ENCODE measurements around the gene IFNLR1. TPM values are rescaled to one million over a fixed set of nuclear protein-coding genes. Genes with fewer than 3 reads are reported as not detected.

IFNLR1 gene
- total RNA-seq, 2 experiments from 2014 or later: 29.4 to 30.5 TPM

- TSS peak; percentile 88 for BruUV-seq (replicated peaks)
- H3K27ac ChIP-seq (ENCODE audit: low read depth, low read length, poor library complexity, severe bottlenecking): peak overlapping the region; percentile 100
- peak overlapping the region; percentile 97 for H3K4me3 ChIP-seq (ENCODE audit: low read depth, low read length, poor library complexity, severe bottlenecking)
These were observed 918 bp downstream of the IFNLR1 start for GRCh38 chr1:24186031-24186710.

DNA sequence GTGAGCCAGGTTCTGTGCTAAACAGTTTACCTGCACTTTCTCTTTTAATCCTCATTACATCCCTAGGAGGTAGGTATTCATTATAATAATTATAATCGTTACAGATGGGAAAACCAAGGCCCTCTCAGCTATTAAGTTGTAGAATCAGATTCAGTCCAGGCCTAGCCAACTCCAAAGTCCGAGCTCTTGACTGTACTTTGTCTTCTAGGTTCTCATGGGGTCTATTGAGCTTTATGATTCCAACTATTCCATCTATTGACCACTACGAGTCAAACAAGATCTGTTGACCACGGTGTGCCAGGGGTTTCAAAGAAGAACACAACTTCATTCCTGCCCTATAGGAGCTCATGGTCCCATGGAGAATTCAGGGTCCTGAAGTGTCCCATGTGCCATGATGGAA is 2.0 kb downstream of the IFNLR1 start:
- DNase-seq (ENCODE audit: low spot score): no peak
- H2AFZ ChIP-seq (ENCODE audit: low read length): no peak overlapping the region
- no peaks in the 10 kb centered on the region for H4K20me1 ChIP-seq (ENCODE audit: insufficient read depth, low read length)
- peaks cover 70% of the 10 kb centered on the region for H3K79me2 ChIP-seq (ENCODE audit: insufficient read depth, low read depth, low read length)
- peaks cover 60% of the 10 kb centered on the region for H3K4me1 ChIP-seq (ENCODE audit: insufficient read depth, low read length, poor library complexity, severe bottlenecking)
- ChIA-PET CTCF (ENCODE audit: unreplicated experiment) (interaction anchor here (1.2 kb wide), 1 partner anchor 14 kb away, joined by 7 read pairs; no protein-coding TSS in a partner anchor), POLR2A (interaction anchor here (0.8 to 3.0 kb wide), 4 partner anchors 14 to 351 kb away, joined by 3 to 11 read pairs (median 3); no protein-coding TSS in a partner anchor)
- BruUV-seq (replicated peaks): no TSS peak
- H3K9me3 ChIP-seq (ENCODE audit: low read length): no peaks in the 10 kb centered on the region
- intact Hi-C loops (cut with micrococcal nuclease; ENCODE audit: unreplicated experiment): loop anchor here (5.0 kb wide), 3 partner anchors 228 to 457 kb away; partner anchors contain the start of genes PNRC2, RCAN3 and SRRM1
- peak overlapping the region; percentile 100 for H3K27ac ChIP-seq (ENCODE audit: low read depth, low read length, poor library complexity, severe bottlenecking)
- peak overlapping the region; percentile 97 for H3K4me3 ChIP-seq (ENCODE audit: low read depth, low read length, poor library complexity, severe bottlenecking)
- TF ChIP-seq, protein P1, sequence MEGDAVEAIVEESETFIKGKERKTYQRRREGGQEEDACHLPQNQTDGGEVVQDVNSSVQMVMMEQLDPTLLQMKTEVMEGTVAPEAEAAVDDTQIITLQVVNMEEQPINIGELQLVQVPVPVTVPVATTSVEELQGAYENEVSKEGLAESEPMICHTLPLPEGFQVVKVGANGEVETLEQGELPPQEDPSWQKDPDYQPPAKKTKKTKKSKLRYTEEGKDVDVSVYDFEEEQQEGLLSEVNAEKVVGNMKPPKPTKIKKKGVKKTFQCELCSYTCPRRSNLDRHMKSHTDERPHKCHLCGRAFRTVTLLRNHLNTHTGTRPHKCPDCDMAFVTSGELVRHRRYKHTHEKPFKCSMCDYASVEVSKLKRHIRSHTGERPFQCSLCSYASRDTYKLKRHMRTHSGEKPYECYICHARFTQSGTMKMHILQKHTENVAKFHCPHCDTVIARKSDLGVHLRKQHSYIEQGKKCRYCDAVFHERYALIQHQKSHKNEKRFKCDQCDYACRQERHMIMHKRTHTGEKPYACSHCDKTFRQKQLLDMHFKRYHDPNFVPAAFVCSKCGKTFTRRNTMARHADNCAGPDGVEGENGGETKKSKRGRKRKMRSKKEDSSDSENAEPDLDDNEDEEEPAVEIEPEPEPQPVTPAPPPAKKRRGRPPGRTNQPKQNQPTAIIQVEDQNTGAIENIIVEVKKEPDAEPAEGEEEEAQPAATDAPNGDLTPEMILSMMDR (conservative IDR thresholded peaks at IDR 0.05; ENCODE audit: low read length): no peak
- no peak for TF ChIP-seq EZH2phosphoT487 (IDR thresholded peaks at IDR 0.05; ENCODE audit: borderline replicate concordance, low read depth, low read length)
- peak overlapping the region; percentile 90 for H3K4me2 ChIP-seq (ENCODE audit: low read length)
- H3K36me3 ChIP-seq (ENCODE audit: insufficient read depth, low read length): peaks cover 52% of the 10 kb centered on the region
- no peaks in the 10 kb centered on the region for H3K9me2 ChIP-seq (ENCODE audit: insufficient read depth, low read length)

More at GRCh38 chr1:24186031-24186710, 918 bp downstream of the IFNLR1 start:
- H3K9me3 ChIP-seq (ENCODE audit: low read length): no peaks in the 10 kb centered on the region
- no peaks in the 10 kb centered on the region for H4K20me1 ChIP-seq (ENCODE audit: insufficient read depth, low read length)
- ChIA-PET POLR2A (interaction anchor here (0.6 to 3.0 kb wide), 5 partner anchors 13 to 1420 kb away, joined by 3 to 11 read pairs (median 3); no protein-coding TSS in a partner anchor), CTCF (ENCODE audit: unreplicated experiment) (interaction anchor here (1.2 kb wide), 2 partner anchors 14 to 38 kb away, joined by 3 to 4 read pairs; no protein-coding TSS in a partner anchor)
- DNase-seq (ENCODE audit: low spot score): no peak
- peak overlapping the region; percentile 90 for H3K4me2 ChIP-seq (ENCODE audit: low read length)
- H2AFZ ChIP-seq (ENCODE audit: low read length): no peak overlapping the region; the same call in 1 of the 2 replicates
- H3K36me3 ChIP-seq (ENCODE audit: insufficient read depth, low read length): peaks cover 41% of the 10 kb centered on the region
- no peaks in the 10 kb centered on the region for H3K9me2 ChIP-seq (ENCODE audit: insufficient read depth, low read length)
- no peak for TF ChIP-seq EZH2phosphoT487 (IDR thresholded peaks at IDR 0.05; ENCODE audit: borderline replicate concordance, low read depth, low read length)
- TF ChIP-seq, protein P1 (conservative IDR thresholded peaks at IDR 0.05; ENCODE audit: low read length): no peak
- intact Hi-C loops (cut with micrococcal nuclease; ENCODE audit: unreplicated experiment): loop anchor here (5.0 kb wide), 3 partner anchors 229 to 456 kb away; partner anchors contain the start of genes PNRC2, RCAN3 and SRRM1
- H3K4me1 ChIP-seq (ENCODE audit: insufficient read depth, low read length, poor library complexity, severe bottlenecking): peaks cover 71% of the 10 kb centered on the region
- H3K79me2 ChIP-seq (ENCODE audit: insufficient read depth, low read depth, low read length): peaks cover 59% of the 10 kb centered on the region

All from OCI-LY7 (cell line).